GM12878 (cell line): ENCODE data around the gene PRSS27. TPM values are rescaled to one million over a fixed set of nuclear protein-coding genes. Genes with fewer than 3 reads are reported as not detected.

Experiments
- ATAC-seq: fragments of 200-7000 bp; cut with Tn5 transposase; 3 replicates; pipeline ENCODE4 v1.9.1; 2020; ENCODE audit warnings: mild to moderate bottlenecking, moderate library complexity
- BruUV-seq: library from RNA; stranded (reverse); fragments of 400-500 nt; replicated peaks from 2 replicates; lab custom pipeline; 2021; lab: Mats Ljungman, UMichigan
- CTCF ChIA-PET: fragments of 300-600 bp; sonication (Branson Sonifier 250); formaldehyde crosslinking; extraction: SDS; loops from one replicate; lab custom pipeline; 2021; ENCODE audit warnings: inconsistent platforms; lab: Yijun Ruan, JAX
- POLR2A ChIA-PET: fragments of 350-600 bp; formaldehyde crosslinking; extraction: SDS; loops from one replicate; lab custom pipeline; 2021; ENCODE audit warnings: inconsistent platforms; lab: Charles Lee
- RAD21 ChIA-PET: fragments of 300-600 bp; sonication (Branson Sonifier 250); formaldehyde crosslinking; loops from one replicate; lab custom pipeline; 2023; ENCODE audit warnings: antibody characterized with exemption; ENCODE audit not compliant: unreplicated experiment; lab: Charles Lee
- SMC1A ChIA-PET: fragments of 300-600 bp; sonication (Branson Sonifier 250); formaldehyde crosslinking; loops from one replicate; lab custom pipeline; 2023; ENCODE audit not compliant: unreplicated experiment, uncharacterized antibody; lab: Charles Lee
- DNase-seq: peaks from one replicate; pipeline ENCODE4 v3.0.0-alpha.2; 2011; ENCODE audit warnings: low read depth, low spot score
- FAIRE-seq: peaks from 3 replicates; lab custom pipeline; 2011; peaks lifted over from hg19 to GRCh38; lab: Jason Lieb, UNC
- H2AFZ ChIP-seq: 2 replicates; pipeline ENCODE4 v1.6.0; 2011; ENCODE audit warnings: low read depth, low read length, control low read depth; ENCODE audit not compliant: control insufficient read depth
- H3K27ac ChIP-seq: 2 replicates; pipeline ENCODE4 v1.5.1; 2011; ENCODE audit warnings: control low read depth; ENCODE audit not compliant: control insufficient read depth, insufficient read depth
- H3K27me3 ChIP-seq, 2 experiments: replicated peaks in 1 of 2; 2 replicates each; pipeline versions ENCODE4 v1.6.0 to v1.6.1; 2011; ENCODE audit warnings: low read length in 1 of 2; ENCODE audit not compliant: control insufficient read depth in 2 of 2, insufficient read depth in 2 of 2
- H3K36me3 ChIP-seq, 2 experiments: 2 replicates each; pipeline ENCODE4 v1.5.1; 2011; ENCODE audit warnings: low read length in 1 of 2; ENCODE audit not compliant: control insufficient read depth in 2 of 2, insufficient read depth in 2 of 2
- H3K4me1 ChIP-seq: 2 replicates; pipeline ENCODE4 v1.6.1; 2011; ENCODE audit warnings: mild to moderate bottlenecking, low read length, moderate library complexity, mixed read lengths; ENCODE audit not compliant: control insufficient read depth, insufficient read depth
- H3K4me2 ChIP-seq: 2 replicates; pipeline ENCODE4 v1.6.0; 2011; ENCODE audit warnings: control low read depth; ENCODE audit not compliant: control insufficient read depth, insufficient read depth
- H3K4me3 ChIP-seq: fragments of 200-600 bp; sonication (generic); 2 replicates; pipeline ENCODE4 v1.5.1; 2016
- H3K79me2 ChIP-seq: 2 replicates; pipeline ENCODE4 v1.6.0; 2011; ENCODE audit warnings: low read length; ENCODE audit not compliant: control insufficient read depth, insufficient read depth
- H3K9ac ChIP-seq: 2 replicates; pipeline ENCODE4 v1.8.0; 2011; ENCODE audit warnings: low read length, control low read depth, mixed read lengths; ENCODE audit not compliant: control insufficient read depth, insufficient read depth
- H3K9me3 ChIP-seq: replicated peaks from 3 replicates; pipeline ENCODE4 v1.5.1; 2011; ENCODE audit warnings: mild to moderate bottlenecking, low read length; ENCODE audit not compliant: control insufficient read depth, insufficient read depth
- H4K20me1 ChIP-seq: 2 replicates; pipeline ENCODE4 v1.6.0; 2011; ENCODE audit not compliant: control insufficient read depth, insufficient read depth
- BACH1 ChIP-seq: fragments of 450-650 bp; IDR thresholded peaks from 2 replicates; pipeline ENCODE4 v1.6.1; 2017; ENCODE audit warnings: mild to moderate bottlenecking, borderline replicate concordance
- BMI1 ChIP-seq: fragments of 450-650 bp; IDR thresholded peaks from 2 replicates; pipeline ENCODE4 v1.6.1; 2016; ENCODE audit warnings: mild to moderate bottlenecking, moderate library complexity, borderline replicate concordance
- CBX3 ChIP-seq: fragments of 200-600 bp; sonication (generic); IDR thresholded peaks from 2 replicates; pipeline ENCODE4 v1.6.1; 2016; ENCODE audit warnings: low read depth, borderline replicate concordance
- CHD2 ChIP-seq: IDR thresholded peaks from 2 replicates; pipeline ENCODE4 v1.6.1; 2011; ENCODE audit warnings: low read depth, low read length, improper control_type of control experiment, borderline replicate concordance
- CHD4 ChIP-seq: fragments of 200-600 bp; sonication (generic); IDR thresholded peaks from 2 replicates; pipeline ENCODE4 v1.6.1; 2016; ENCODE audit warnings: mild to moderate bottlenecking
- EED ChIP-seq: sonication (generic); IDR thresholded peaks from 2 replicates; pipeline ENCODE4 v1.6.1; 2016; ENCODE audit warnings: antibody characterized with exemption, low read depth
- EZH2 ChIP-seq: IDR thresholded peaks from 2 replicates; pipeline ENCODE4 v1.6.1; 2012; ENCODE audit warnings: low read depth, mild to moderate bottlenecking, control low read depth, inconsistent platforms, low read length, borderline replicate concordance; ENCODE audit not compliant: control insufficient read depth
- FOS ChIP-seq: IDR thresholded peaks from 3 replicates; pipeline ENCODE4 v1.6.1; 2011; ENCODE audit warnings: borderline replicate concordance; ENCODE audit not compliant: insufficient read length; ENCODE audit errors: extremely low read depth
- GABPA ChIP-seq: IDR thresholded peaks from 2 replicates; pipeline ENCODE4 v1.6.1; 2014; ENCODE audit warnings: antibody characterized with exemption, low read depth, mild to moderate bottlenecking, inconsistent platforms
- HDAC2 ChIP-seq: fragments of 200-600 bp; sonication (generic); IDR thresholded peaks from 2 replicates; pipeline ENCODE4 v1.6.1; 2017
- IRF4 ChIP-seq: IDR thresholded peaks from 2 replicates; pipeline ENCODE4 v1.6.1; 2011; ENCODE audit warnings: low read depth, low read length
- MTA2 ChIP-seq: fragments of 450-650 bp; IDR thresholded peaks from 2 replicates; pipeline ENCODE4 v1.6.1; 2016; ENCODE audit warnings: low read depth, mild to moderate bottlenecking, moderate library complexity
- MTA3 ChIP-seq: IDR thresholded peaks from 2 replicates; pipeline ENCODE4 v1.6.1; 2012; ENCODE audit warnings: low read length, inconsistent platforms, borderline replicate concordance
- NFYB ChIP-seq: IDR thresholded peaks from 2 replicates; pipeline ENCODE4 v1.6.1; 2011; ENCODE audit warnings: low read depth, mild to moderate bottlenecking, low read length, improper control_type of control experiment, moderate library complexity; ENCODE audit not compliant: insufficient read depth
- POLR2AphosphoS2 ChIP-seq: IDR thresholded peaks from 2 replicates; pipeline ENCODE4 v1.6.1; 2011; ENCODE audit warnings: low read depth, mild to moderate bottlenecking, low read length, improper control_type of control experiment, moderate library complexity
- SMC3 ChIP-seq: IDR thresholded peaks from 2 replicates; pipeline ENCODE4 v1.6.1; 2011; ENCODE audit warnings: low read length, improper control_type of control experiment, borderline replicate concordance
- TCF12 ChIP-seq: IDR thresholded peaks from 2 replicates; pipeline ENCODE4 v1.6.1; 2011; ENCODE audit warnings: low read depth, mild to moderate bottlenecking, low read length
- ZNF622 ChIP-seq: fragments of 450-650 bp; IDR thresholded peaks from 2 replicates; pipeline ENCODE4 v1.6.1; 2017; ENCODE audit warnings: mild to moderate bottlenecking, inconsistent platforms
- WGBS: methylation state at CpG from one replicate; pipeline ENCODE4 v1.1.6; 2016; ENCODE audit warnings: low lambda C conversion rate; ENCODE audit not compliant: insufficient replicate concordance, insufficient coverage; ENCODE audit errors: missing lambda C conversion rate; 5-methylcytosine and 5-hydroxymethylcytosine counted together
- in situ Hi-C: fragments of 300-500 bp; cut with MboI; formaldehyde crosslinking; loops from 9 replicates; pipeline ENCODE4 v1.14.3; 2018; ENCODE audit warnings: mixed read lengths
- intact Hi-C: fragments of 100-400 bp; cut with micrococcal nuclease; formaldehyde crosslinking; loops from one replicate; pipeline ENCODE4 v1.14.2; 2022; ENCODE audit not compliant: unreplicated experiment
- polyA plus RNA-seq, 11 experiments: library from polyadenylated mRNA; depleted of rRNA in 4 of 11; unstranded in 6 of 11; stranded (reverse) in 5 of 11; fragments of >200 nt; fragmentation: Nextera tagmentation in 4 of 11; fragmentation: Illumina TruSeq in 1 of 11; extraction: Ambion mirVana in 4 of 11; extraction: Trizol in 1 of 11; gene quantifications; 1 replicate in 1 of 11; 2 replicates in 10 of 11; pipeline versions ENCODE4 v1.2.1 to v1.2.3, GENCODE V29; 2011 to 2016; ENCODE audit warnings: inconsistent platforms in 2 of 11, missing spikeins in 2 of 11, low read depth in 1 of 11
- total RNA-seq, 4 experiments: library from RNA; depleted of rRNA in 3 of 4; stranded (reverse); fragments of >200 nt in 3 of 4; fragmentation: Illumina TruSeq in 1 of 4; extraction: Trizol in 1 of 4; gene quantifications; 2 replicates each; pipeline versions ENCODE4 v1.2.1 to v1.2.3, GENCODE V29; 2013 to 2021
- TF ChIP-seq, protein P1 (sequence below): fragments of 450-650 bp; IDR thresholded peaks from 2 replicates; pipeline ENCODE4 v1.6.1; 2017; ENCODE audit warnings: mild to moderate bottlenecking, low read depth, inconsistent platforms; ENCODE audit not compliant: poor library complexity, severe bottlenecking

The PRSS27 gene
- total and polyA plus RNA-seq, 10 of the 15 experiments (the other 5 are each of a cell fraction or from before 2014, with no cell fraction given) = 0.18 to 1.8 (median 0.51) TPM; not detected in 2

DNA sequence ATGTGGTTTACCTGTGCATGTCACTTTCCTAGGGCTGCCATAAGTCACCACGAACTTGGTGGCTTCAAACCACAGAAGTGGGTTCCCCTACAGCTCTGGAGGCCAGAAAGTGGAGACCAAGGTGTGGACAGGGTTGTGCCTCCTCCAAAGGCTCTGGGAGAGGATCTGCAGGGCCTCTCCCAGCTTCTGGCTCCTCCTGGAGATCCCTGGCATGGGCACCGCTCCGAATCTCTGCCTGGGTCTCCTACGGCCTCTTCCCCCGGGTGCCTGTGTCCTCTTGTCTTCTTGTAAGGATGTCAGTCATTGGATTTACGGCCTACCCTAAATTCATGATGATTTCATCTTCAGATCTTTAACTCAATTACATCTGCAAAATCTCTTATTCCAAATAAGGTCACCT lies 29.9 kb upstream of the PRSS27 start:
- no peak for TF ChIP-seq BMI1
- TF ChIP-seq TCF12 = no peak
- no peak for TF ChIP-seq POLR2AphosphoS2
- no peak for TF ChIP-seq GABPA
- TF ChIP-seq, all 136 proteins: peak for 0
- H3K27ac ChIP-seq = no peak overlapping the region
- H3K4me2 ChIP-seq = no peak overlapping the region
- H3K4me3 ChIP-seq = no peak overlapping the region
- SMC1A ChIA-PET = interaction anchor here (0.6 kb wide), 1 partner anchor 936 kb away, joined by 3 read pairs; no protein-coding TSS in a partner anchor
- H3K9me3 ChIP-seq = no peaks in the 10 kb centered on the region; the same call in 2 of the 3 replicates
- WGBS = 83% methylated on average over 6 of the region's 6 CpGs
- peaks cover 11% of the 10 kb centered on the region; the same call in 1 of the 2 replicates for H3K4me1 ChIP-seq
- DNase-seq = no peak
- POLR2A ChIA-PET = no interaction called here
- FAIRE-seq = no peak
- intact Hi-C loops = no loop called here
- H3K79me2 ChIP-seq = peaks cover 38% of the 10 kb centered on the region
- in situ Hi-C loops = no loop called here
- RAD21 ChIA-PET = no interaction called here
- H3K36me3 ChIP-seq = no peaks in the 10 kb centered on the region
- CTCF ChIA-PET = no interaction called here
- no peak overlapping the region for H2AFZ ChIP-seq
- no peaks in the 10 kb centered on the region for H3K27me3 ChIP-seq
- BruUV-seq = no TSS peak
- peaks cover 12% of the 10 kb centered on the region for H4K20me1 ChIP-seq
- H3K9ac ChIP-seq = no peak overlapping the region
- no peak for ATAC-seq

DNA sequence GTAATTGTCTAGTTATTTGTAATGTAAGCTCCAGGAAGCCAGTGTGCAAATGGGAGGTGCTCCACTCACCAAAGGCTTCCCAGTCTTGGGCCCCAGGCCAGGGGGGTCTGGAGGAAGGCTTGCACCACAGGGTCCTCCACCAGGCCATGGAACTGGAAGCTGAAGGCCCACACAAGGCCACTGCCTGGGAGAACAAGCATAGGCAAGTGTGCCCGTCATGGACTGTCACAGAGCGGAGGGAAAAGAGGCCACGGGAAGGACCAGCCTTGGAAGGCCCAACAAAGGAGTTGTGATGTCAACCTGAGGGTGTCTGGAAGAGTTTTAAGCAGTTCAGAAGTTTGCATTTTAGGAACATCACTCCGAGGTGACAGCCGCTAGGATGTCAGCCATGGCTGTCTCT lies 29.5 kb upstream of the PRSS27 start:
- H3K36me3 ChIP-seq = no peaks in the 10 kb centered on the region
- intact Hi-C loops (no loop called here), in situ Hi-C loops (no loop called here)
- ChIA-PET SMC1A (interaction anchor here (0.6 kb wide), 1 partner anchor 936 kb away, joined by 3 read pairs; no protein-coding TSS in a partner anchor), CTCF (no interaction called here), POLR2A (no interaction called here), RAD21 (no interaction called here)
- no peak for FAIRE-seq
- H3K4me3 ChIP-seq = no peak overlapping the region
- BruUV-seq = no TSS peak
- no peaks in the 10 kb centered on the region; the same call in 2 of the 3 replicates for H3K9me3 ChIP-seq
- 87% methylated on average over 5 of the region's 5 CpGs for WGBS
- peaks cover 33% of the 10 kb centered on the region for H3K79me2 ChIP-seq
- H3K4me1 ChIP-seq = peaks cover 11% of the 10 kb centered on the region; the same call in 1 of the 2 replicates
- H3K4me2 ChIP-seq = no peak overlapping the region
- peaks cover 8% of the 10 kb centered on the region for H4K20me1 ChIP-seq
- H3K9ac ChIP-seq = no peak overlapping the region
- no peak for ATAC-seq
- no peak overlapping the region for H3K27ac ChIP-seq
- H2AFZ ChIP-seq = no peak overlapping the region
- H3K27me3 ChIP-seq = no peaks in the 10 kb centered on the region
- no peak for DNase-seq
- TF ChIP-seq BACH1 (no peak), EED (no peak), FOS (no peak), CHD4 (no peak), NFYB (no peak), EZH2 (no peak), SMC3 (no peak), CHD2 (no peak), ZNF622 (no peak), MTA3 (no peak), MTA2 (no peak), IRF4 (no peak), HDAC2 (no peak), CBX3 (no peak)
- TF ChIP-seq, protein P1, sequence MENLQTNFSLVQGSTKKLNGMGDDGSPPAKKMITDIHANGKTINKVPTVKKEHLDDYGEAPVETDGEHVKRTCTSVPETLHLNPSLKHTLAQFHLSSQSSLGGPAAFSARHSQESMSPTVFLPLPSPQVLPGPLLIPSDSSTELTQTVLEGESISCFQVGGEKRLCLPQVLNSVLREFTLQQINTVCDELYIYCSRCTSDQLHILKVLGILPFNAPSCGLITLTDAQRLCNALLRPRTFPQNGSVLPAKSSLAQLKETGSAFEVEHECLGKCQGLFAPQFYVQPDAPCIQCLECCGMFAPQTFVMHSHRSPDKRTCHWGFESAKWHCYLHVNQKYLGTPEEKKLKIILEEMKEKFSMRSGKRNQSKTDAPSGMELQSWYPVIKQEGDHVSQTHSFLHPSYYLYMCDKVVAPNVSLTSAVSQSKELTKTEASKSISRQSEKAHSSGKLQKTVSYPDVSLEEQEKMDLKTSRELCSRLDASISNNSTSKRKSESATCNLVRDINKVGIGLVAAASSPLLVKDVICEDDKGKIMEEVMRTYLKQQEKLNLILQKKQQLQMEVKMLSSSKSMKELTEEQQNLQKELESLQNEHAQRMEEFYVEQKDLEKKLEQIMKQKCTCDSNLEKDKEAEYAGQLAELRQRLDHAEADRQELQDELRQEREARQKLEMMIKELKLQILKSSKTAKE = no peak
